ENCODE results near the gene KCNQ5. TPM values are rescaled to one million over a fixed set of nuclear protein-coding genes. Genes with fewer than 3 reads are reported as not detected.

KCNQ5 gene
- total RNA-seq, 1 donor from 2014 or later, result 1.7 TPM

- no peak overlapping the region for H3K4me3 ChIP-seq (ENCODE audit: low read depth, low read length)
- DNase-seq (ENCODE audit: low read depth), result no peak
- no peak for TF ChIP-seq CTCF (conservative IDR thresholded peaks at IDR 0.05; ENCODE audit: low read depth, low read length)
Observed at GRCh38 chr6:72755752-72756151, 133.9 kb downstream of the KCNQ5 start.

GRCh38 chr6:72757048-72757447 lies 135.2 kb downstream of the KCNQ5 start:
- no peak for TF ChIP-seq CTCF (conservative IDR thresholded peaks at IDR 0.05; ENCODE audit: low read depth, low read length)
- no peak for DNase-seq (ENCODE audit: low read depth)
- no peak overlapping the region for H3K4me3 ChIP-seq (ENCODE audit: low read depth, low read length)

GRCh38 chr6:72757926-72758325 lies 136.1 kb downstream of the KCNQ5 start:
- no peak for TF ChIP-seq CTCF (conservative IDR thresholded peaks at IDR 0.05; ENCODE audit: low read depth, low read length)
- DNase-seq (ENCODE audit: low read depth), result no peak
- H3K4me3 ChIP-seq (ENCODE audit: low read depth, low read length), result no peak overlapping the region

- no peak for DNase-seq (ENCODE audit: low read depth)
- no peak overlapping the region for H3K4me3 ChIP-seq (ENCODE audit: low read depth, low read length)
- no peak for TF ChIP-seq CTCF (conservative IDR thresholded peaks at IDR 0.05; ENCODE audit: low read depth, low read length)
Observed at GRCh38 chr6:72758901-72759300, 137.0 kb downstream of the KCNQ5 start.

- no peak for TF ChIP-seq CTCF (conservative IDR thresholded peaks at IDR 0.05; ENCODE audit: low read depth, low read length)
- H3K4me3 ChIP-seq (ENCODE audit: low read depth, low read length), result no peak overlapping the region
- no peak for DNase-seq (ENCODE audit: low read depth)
Observed at GRCh38 chr6:72760114-72760793, 138.4 kb downstream of the KCNQ5 start.

- H3K4me3 ChIP-seq (ENCODE audit: low read depth, low read length), result no peak overlapping the region
- no peak for DNase-seq (ENCODE audit: low read depth)
- TF ChIP-seq CTCF (conservative IDR thresholded peaks at IDR 0.05; ENCODE audit: low read depth, low read length), result no peak
Observed at GRCh38 chr6:72761761-72762160, 139.9 kb downstream of the KCNQ5 start.

GRCh38 chr6:72769459-72770125 lies 147.7 kb downstream of the KCNQ5 start:
- TF ChIP-seq CTCF (conservative IDR thresholded peaks at IDR 0.05; ENCODE audit: low read depth, low read length), result no peak
- H3K4me3 ChIP-seq (ENCODE audit: low read depth, low read length), result no peak overlapping the region
- no peak for DNase-seq (ENCODE audit: low read depth)

Data from epithelial cell of proximal tubule (primary cell).